ENCODE data around the gene HECA.
"Not testable (repeated sequence)": the region's sequence is repeated elsewhere in the genome, so short reads cannot be mapped to it uniquely, and the experiment has no call there.

Gene HECA

DNA sequence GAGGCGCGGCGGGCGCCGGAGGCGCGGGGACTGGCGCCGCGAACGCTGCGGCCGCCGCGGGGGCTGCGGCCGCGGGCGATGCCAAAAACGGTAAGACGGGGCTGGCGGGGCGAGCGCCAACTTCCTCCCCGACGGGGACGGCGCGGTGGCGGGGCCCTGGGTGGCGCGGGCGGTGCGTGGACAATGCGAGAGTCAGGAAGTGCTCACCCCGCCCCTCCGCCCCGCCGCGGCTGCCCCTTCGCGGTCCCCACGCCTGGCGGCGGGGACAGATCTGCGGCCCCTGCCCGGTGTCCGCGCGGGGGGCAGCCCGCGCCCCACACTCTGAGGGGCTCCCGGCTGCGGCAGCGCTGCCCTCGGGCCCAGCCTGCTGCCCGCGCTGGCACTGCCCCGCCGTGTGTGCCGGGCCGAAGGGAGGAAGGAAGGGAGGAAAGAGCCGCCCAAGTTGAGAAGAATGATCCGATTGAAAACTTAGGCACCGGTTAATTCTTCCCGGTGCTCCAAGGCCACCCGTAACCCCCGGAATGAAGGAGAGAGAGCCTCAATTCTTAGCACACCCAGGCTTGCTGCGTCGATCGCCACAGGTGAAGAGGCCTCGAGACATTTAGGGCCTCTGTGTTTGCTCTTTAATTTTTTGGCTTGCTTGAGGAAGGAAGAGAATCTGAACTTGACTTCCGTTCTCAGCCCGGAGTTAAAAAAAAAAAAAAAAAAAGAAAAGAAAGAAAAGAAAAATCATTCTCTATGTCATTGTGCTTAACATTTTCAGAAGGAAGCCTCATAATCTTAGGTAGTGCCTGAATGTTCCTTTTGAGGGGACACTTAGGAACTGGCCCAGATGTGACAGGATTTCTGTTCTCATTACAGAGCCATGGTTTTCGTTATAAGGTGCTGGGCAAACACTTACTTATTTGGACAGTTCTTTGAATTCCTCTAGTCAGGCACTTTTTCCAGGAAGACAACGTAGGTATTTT, 982 bp downstream of the HECA start:
- DNase-seq (ENCODE audit: low read depth in 3 of 3), result peak in 1 of 3 experiments; percentile 59

DNA sequence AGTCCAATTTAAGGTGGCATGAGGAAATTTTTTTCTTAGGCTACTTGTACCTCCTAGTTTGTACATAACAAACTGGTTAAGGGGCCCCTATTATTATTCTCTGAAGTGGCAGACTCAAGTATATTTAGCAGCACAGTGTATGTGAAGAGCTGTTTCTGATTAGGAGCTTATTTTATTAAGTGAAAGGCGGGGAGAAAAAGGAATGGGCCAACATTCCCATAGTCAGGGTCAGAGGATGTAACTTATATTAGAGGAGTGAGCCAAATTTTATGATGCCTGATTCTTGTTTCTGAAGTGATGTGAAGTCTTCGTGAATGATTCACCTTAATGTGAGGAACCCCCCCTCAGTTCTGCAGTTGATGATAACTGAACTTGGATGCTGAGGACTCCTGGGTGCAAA, 2.8 kb downstream of the HECA start:
- no peak for DNase-seq (ENCODE audit: low read depth in 3 of 3)

DNA sequence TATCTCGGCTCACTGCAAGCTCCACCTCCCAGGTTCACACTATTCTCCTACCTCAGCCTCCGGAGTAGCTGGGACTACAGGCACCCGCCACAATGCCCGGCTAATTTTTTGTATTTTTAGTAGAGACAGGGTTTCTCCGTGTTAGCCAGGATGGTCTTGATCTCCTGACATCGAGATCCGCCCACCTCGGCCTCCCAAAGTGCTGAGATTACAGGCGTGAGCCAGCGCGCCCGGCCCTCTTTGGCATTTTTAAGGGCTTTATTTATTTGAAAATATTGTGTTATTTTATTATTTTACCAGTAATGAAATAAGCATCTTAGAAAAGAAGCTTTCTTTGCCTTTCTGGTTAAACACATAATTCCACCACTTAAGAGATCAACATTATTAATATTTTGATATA, 6.0 kb downstream of the HECA start:
- DNase-seq (ENCODE audit: low read depth in 3 of 3), result not testable (repeated sequence)

GRCh38 chr6:139142262-139142661, 7.4 kb downstream of the HECA start:
- no peak for DNase-seq (ENCODE audit: low read depth in 3 of 3)

- DNase-seq (ENCODE audit: low read depth in 3 of 3), result no peak
Observed at GRCh38 chr6:139143111-139143510, 8.2 kb downstream of the HECA start.

DNA sequence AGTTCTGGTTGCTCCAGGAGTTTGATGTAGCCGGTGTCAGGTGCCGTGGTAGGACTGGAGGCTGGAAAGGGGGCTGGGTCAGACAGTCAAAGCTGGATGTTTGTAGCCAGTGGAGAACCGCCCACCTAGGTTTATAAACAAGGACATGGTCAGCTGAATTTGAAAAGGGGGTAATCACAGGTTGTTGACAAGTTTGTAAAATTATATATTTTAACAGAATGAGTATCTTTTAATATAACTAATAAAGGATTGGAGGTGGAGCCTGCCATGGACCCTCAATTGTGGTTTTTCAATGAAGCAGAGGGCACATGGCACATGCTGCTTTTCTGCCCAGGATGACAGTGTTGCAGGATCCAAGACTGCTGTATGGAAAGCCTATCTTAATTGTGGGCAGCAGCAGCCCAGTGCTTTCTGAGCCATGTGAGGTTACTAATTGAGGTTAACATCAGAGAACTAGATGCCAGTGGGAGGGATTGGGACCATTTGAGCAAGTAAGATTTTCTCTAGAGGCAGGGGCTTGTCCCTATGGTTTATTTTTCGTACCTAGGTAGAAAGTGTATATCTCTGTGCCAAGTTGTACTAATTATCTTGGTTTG, 9.7 kb downstream of the HECA start:
- no peak for DNase-seq (ENCODE audit: low read depth in 3 of 3)

DNA sequence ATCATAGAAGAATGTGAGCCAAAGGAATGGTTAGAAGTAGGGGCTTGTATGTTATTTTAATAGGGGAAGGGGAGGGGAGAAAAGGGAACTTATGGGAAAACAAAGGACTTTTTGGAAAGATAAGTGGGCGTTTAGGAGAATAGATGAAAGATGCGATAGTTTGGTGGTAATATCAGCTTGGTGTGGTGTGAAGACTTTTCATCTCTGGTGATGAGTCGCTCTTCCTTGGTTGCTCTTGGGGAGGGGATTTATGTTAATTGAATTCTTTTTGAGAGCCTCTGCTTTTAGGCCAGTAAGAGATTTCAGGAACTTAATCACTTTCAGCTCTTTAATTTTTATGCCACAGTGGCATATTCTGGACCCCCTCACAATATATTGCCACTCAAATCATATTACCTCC, 10.8 kb downstream of the HECA start:
- DNase-seq (ENCODE audit: low read depth in 3 of 3), result no peak

DNA sequence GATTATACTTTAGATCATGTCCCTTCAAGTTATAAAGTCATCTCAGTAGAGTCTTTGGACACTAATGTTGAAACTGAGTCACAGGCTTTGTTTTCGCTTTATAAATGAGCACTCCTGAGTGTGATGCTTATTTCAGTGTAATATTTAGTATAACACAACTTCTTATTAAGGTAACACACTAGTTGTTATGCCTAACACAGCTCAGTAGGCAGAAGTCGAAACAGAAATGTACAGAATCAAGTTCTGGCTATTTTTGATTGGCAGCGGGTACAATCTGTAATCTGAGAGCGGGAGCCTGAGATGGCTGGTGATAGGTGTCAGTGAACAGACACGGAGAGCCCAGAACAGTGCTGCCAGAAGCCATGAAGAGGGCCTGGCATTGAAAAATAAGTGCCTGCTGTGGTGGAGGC, 11.4 kb downstream of the HECA start:
- DNase-seq (ENCODE audit: low read depth in 3 of 3), result no peak

DNA sequence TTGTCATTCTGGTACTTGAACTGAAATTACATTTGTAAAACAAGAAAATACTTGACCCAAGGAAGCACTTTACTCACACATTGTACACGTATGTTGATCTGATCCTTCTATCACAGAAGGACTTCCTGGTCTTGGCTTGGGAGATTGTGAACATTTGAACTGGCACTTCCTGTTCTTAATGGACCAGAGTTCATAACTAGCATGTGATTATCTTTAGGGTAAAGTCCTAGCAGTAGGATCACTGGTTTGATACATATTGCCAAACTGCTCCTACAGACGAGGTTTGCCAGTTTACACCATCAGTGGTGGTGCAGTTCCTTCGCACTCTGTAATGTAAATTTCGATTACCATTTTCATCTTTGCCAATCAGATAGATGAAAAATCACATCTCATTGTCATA, 12.7 kb downstream of the HECA start:
- no peak for DNase-seq (ENCODE audit: low read depth in 3 of 3)

- no peak for DNase-seq (ENCODE audit: low read depth in 3 of 3)
Observed at GRCh38 chr6:139148557-139149235, 13.8 kb downstream of the HECA start.

DNA sequence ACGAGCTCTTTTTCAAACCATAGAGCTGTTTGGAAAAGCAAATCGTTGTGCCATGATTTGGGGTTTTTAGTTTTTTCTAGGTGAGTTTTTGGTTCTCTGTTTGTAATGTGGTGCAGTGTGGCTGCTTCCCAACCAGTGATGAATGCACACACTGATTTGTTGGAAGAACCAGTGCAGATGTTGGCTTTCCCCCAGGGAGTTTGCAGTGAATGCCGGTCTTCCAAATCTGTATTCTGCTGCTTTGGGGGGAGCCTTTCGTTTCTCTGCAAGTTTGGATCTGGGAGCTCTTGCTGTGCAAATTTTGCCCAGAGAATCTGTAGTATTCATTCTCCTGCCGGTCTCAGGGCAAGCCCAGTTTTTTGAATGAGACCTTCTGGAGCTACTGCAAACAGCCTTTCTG, 14.5 kb downstream of the HECA start:
- no peak for DNase-seq (ENCODE audit: low read depth in 3 of 3)

GRCh38 chr6:139150920-139151319, 16.0 kb downstream of the HECA start:
- no peak for DNase-seq (ENCODE audit: low read depth in 3 of 3)

GRCh38 chr6:139151425-139152087, 16.7 kb downstream of the HECA start:
- no peak for DNase-seq (ENCODE audit: low read depth in 3 of 3)

GRCh38 chr6:139152088-139152891, 17.4 kb downstream of the HECA start:
- no peak for DNase-seq (ENCODE audit: low read depth in 3 of 3)

GRCh38 chr6:139152892-139153271, 18.0 kb downstream of the HECA start:
- DNase-seq (ENCODE audit: low read depth in 3 of 3), result no peak

GRCh38 chr6:139153855-139154254, 19.0 kb downstream of the HECA start:
- DNase-seq (ENCODE audit: low read depth in 3 of 3), result no peak

DNA sequence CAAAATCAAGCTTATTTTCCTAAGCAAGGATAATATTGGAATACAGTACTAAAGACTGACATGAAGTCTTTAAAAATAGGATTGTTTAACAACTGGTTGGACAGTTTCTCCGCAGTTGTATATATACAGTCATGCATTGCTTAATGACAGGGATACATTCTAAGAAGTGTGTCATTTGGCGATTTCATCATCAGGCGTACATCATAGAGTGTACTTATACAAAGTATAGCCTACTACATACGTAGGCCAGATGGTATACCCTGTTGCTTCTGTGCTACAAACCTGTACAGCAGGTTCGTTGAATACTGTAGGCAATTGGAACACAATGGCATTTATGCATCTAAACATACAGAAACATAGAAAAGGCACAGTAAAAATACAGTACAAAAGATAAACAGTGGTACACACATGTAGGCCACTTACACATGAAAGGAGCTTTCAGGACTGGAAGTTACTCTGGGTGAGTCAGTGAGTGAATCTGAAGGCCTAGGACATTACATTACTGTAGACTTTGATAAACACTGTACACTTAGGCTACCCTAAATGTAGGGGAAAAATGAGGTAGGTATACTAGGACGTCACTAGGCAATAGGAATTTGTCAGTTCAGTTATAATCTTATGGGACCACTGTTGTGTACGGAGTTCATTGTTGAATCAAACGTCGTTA, 20.1 kb downstream of the HECA start:
- no peak for DNase-seq (ENCODE audit: low read depth in 3 of 3)

- no peak for DNase-seq (ENCODE audit: low read depth in 3 of 3)
Observed at GRCh38 chr6:139156102-139156501, 21.2 kb downstream of the HECA start.

GRCh38 chr6:139156551-139156950, 21.7 kb downstream of the HECA start:
- DNase-seq (ENCODE audit: low read depth in 3 of 3), result no peak

DNA sequence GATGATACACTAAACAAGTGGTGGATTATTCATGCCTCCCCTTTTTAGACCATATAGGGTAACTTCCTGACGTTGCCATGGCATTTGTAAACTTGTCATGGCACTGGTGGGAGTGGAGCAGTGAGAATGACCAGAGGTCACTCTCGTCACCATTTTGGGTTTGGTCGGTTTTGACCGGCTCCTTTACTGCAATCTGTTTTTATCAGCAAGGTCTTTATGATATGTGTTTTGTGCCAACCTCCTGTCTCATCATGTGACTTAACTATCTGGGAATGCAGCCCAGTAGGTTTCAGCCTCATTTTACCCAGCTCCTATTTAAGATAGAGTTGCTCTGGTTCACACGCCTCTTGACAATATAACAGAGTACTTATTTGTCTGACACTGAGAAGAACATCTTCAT, 22.2 kb downstream of the HECA start:
- DNase-seq (ENCODE audit: low read depth in 3 of 3), result not testable (repeated sequence)

DNA sequence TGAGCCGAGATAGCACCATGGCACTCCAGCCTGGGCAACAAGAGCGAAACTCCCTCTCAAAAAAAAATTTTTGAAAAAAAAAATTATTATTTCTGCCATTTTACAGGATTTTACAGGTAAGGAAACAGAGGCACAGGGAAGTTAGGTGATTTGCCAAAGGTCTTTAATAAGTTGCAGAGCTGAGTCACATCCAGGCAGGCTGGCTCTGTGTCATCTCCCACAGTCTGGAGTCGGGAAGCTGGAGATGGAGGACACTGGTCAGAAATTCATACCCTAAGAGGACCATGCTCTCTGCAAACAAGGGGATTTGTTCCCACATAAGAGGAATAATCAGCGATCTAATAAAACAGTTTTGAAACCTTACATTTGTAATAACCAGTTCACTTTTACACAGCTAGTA, 24.1 kb downstream of the HECA start:
- no peak for DNase-seq (ENCODE audit: low read depth in 3 of 3)
